ENCODE results near the gene NLN. TPM values are rescaled to one million over a fixed set of nuclear protein-coding genes. Genes with fewer than 3 reads are reported as not detected.

Gene NLN
- total and polyA plus RNA-seq, 9 donors: 10.2 to 19.6 (median 17.0) TPM

- DNase-seq: no peak
- no peaks in the 10 kb centered on the region for H3K9me3 ChIP-seq (replicated peaks; ENCODE audit: control insufficient read depth, low read depth, low read length)
- WGBS (ENCODE audit: insufficient coverage): no CpG with 5 or more reads among the region's 4 CpGs
These were observed 101.9 kb downstream of the NLN start for GRCh38 chr5:65823845-65824445.

GRCh38 chr5:65825408-65826328 lies 103.7 kb downstream of the NLN start:
- DNase-seq: no peak
- H3K36me3 ChIP-seq (ENCODE audit: control insufficient read depth, insufficient read depth, low read length): no peaks in the 10 kb centered on the region
- 40% methylated on average over 1 of the region's 5 CpGs for WGBS (ENCODE audit: insufficient coverage)

More at GRCh38 chr5:65823845-65824445, 101.9 kb downstream of the NLN start:
- H3K27ac ChIP-seq (ENCODE audit: low read length): no peak overlapping the region
- no peaks in the 10 kb centered on the region for H3K27me3 ChIP-seq (ENCODE audit: control insufficient read depth, insufficient read depth, low read length)
- H3K36me3 ChIP-seq (ENCODE audit: control insufficient read depth, insufficient read depth, low read length): no peaks in the 10 kb centered on the region
- no peaks in the 10 kb centered on the region for H3K4me1 ChIP-seq (ENCODE audit: control insufficient read depth, insufficient read depth, low read length)
- no peak overlapping the region for H3K4me3 ChIP-seq (ENCODE audit: low read length)

DNA sequence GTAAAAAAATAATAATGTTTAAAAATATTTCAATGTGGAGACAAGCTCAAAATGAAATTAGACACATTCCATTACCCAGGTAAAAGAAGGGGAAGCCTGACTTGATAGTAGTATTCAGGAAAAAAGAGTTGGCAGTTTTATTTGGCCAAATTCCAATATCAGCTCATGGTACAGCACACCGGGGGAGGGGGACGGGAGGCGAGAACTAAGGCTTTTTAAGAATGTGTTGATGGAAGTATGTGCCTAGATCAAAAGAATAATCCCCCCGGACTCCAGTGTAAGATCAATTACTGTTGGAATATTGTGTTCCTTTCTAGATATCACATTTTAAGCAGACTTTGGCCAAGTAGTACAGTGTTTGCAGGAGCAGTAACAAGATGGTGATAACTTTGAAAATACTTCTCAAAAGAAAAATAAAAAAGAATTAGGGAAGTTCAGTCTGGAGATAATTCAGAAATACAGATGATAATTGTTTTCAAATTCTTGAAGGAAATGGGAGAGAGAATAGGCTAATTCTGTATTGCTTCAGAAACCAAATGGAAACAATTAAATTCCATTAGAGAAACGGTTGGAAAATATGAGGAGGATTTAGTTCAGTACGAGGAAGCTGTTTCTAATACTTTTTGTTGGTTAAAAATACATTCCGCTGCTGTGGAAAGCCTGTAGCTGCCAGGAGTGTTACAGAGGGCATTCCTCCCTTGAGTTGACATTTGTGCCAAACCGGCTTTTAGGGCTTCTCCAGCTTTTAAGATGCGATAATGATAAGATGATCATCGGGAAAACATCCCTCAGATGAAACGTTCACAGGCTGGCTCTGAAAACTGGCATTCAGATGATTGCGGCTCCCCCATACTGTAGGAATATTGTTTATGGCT lies 106.3 kb downstream of the NLN start:
- DNase-seq: peak; percentile 73
- Histone ChIP-seq H3K9me3 (replicated peaks; ENCODE audit: control insufficient read depth, low read depth, low read length) (no peaks in the 10 kb centered on the region), H3K4me3 (ENCODE audit: low read length) (no peak overlapping the region), H3K36me3 (ENCODE audit: control insufficient read depth, insufficient read depth, low read length) (no peaks in the 10 kb centered on the region), H3K27me3 (ENCODE audit: control insufficient read depth, insufficient read depth, low read length) (no peaks in the 10 kb centered on the region), H3K27ac (ENCODE audit: low read length) (peak overlapping the region; percentile 31), H3K4me1 (ENCODE audit: control insufficient read depth, insufficient read depth, low read length) (no peaks in the 10 kb centered on the region)
- 21% methylated on average over 2 of the region's 12 CpGs for WGBS (ENCODE audit: insufficient coverage)

More at GRCh38 chr5:65825408-65826328, 103.7 kb downstream of the NLN start:
- no peaks in the 10 kb centered on the region for H3K27me3 ChIP-seq (ENCODE audit: control insufficient read depth, insufficient read depth, low read length)
- H3K4me3 ChIP-seq (ENCODE audit: low read length): no peak overlapping the region
- H3K9me3 ChIP-seq (replicated peaks; ENCODE audit: control insufficient read depth, low read depth, low read length): no peaks in the 10 kb centered on the region
- H3K27ac ChIP-seq (ENCODE audit: low read length): no peak overlapping the region
- H3K4me1 ChIP-seq (ENCODE audit: control insufficient read depth, insufficient read depth, low read length): no peaks in the 10 kb centered on the region

DNA sequence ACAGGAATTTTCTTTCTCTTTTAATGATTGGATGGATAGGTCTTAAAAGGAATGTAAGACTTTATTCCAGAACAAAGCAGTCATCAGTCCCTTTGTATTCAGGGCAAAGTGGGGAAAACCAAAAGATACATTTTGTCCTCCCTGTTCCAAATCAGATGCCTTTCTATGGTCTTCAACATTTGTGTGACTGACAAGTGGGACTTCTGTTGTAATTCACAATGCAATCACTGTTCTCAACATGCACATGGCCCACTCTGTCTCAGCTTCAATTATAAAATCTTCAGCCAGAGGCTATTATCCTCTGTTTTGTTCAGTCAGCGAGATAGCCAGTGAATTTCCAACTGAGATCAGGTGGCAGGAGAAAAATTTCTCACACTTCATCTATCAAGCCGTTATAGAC lies 108.9 kb downstream of the NLN start:
- H3K36me3 ChIP-seq (ENCODE audit: control insufficient read depth, insufficient read depth, low read length): no peaks in the 10 kb centered on the region
- no peaks in the 10 kb centered on the region for H3K27me3 ChIP-seq (ENCODE audit: control insufficient read depth, insufficient read depth, low read length)
- no peak overlapping the region for H3K27ac ChIP-seq (ENCODE audit: low read length)
- DNase-seq: no peak
- no CpG with 5 or more reads among the region's 2 CpGs for WGBS (ENCODE audit: insufficient coverage)
- H3K4me1 ChIP-seq (ENCODE audit: control insufficient read depth, insufficient read depth, low read length): no peaks in the 10 kb centered on the region
- no peaks in the 10 kb centered on the region for H3K9me3 ChIP-seq (replicated peaks; ENCODE audit: control insufficient read depth, low read depth, low read length)
- H3K4me3 ChIP-seq (ENCODE audit: low read length): no peak overlapping the region

GRCh38 chr5:65831276-65831675 lies 109.3 kb downstream of the NLN start:
- WGBS (ENCODE audit: insufficient coverage): 38% methylated on average over 1 of the region's 1 CpG
- Histone ChIP-seq H3K27ac (ENCODE audit: low read length) (no peak overlapping the region), H3K4me3 (ENCODE audit: low read length) (no peak overlapping the region), H3K4me1 (ENCODE audit: control insufficient read depth, insufficient read depth, low read length) (no peaks in the 10 kb centered on the region), H3K36me3 (ENCODE audit: control insufficient read depth, insufficient read depth, low read length) (no peaks in the 10 kb centered on the region), H3K9me3 (replicated peaks; ENCODE audit: control insufficient read depth, low read depth, low read length) (no peaks in the 10 kb centered on the region), H3K27me3 (ENCODE audit: control insufficient read depth, insufficient read depth, low read length) (no peaks in the 10 kb centered on the region)
- DNase-seq: no peak

DNA sequence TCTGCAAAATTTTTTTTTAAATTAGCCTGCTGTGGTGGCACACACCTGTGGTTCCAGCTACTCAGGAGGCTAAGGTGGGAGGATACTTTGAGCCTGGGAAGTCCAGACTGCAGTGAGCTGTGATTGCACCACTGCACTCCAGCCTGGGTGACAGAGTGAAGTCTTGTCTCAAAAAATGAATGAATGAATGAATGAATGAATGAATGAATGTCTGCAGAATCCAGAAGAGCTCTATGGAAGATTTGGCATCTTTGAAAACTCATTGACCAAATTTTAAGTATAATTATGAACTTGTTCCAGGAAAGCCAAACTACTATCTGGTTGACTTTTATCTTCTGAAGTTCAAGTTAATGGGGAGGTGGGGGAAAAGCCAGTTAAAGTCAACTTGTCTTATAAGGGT lies 110.1 kb downstream of the NLN start:
- no peaks in the 10 kb centered on the region for H3K36me3 ChIP-seq (ENCODE audit: control insufficient read depth, insufficient read depth, low read length)
- H3K27ac ChIP-seq (ENCODE audit: low read length): no peak overlapping the region
- no peak for DNase-seq
- no peaks in the 10 kb centered on the region for H3K9me3 ChIP-seq (replicated peaks; ENCODE audit: control insufficient read depth, low read depth, low read length)
- no peaks in the 10 kb centered on the region for H3K27me3 ChIP-seq (ENCODE audit: control insufficient read depth, insufficient read depth, low read length)
- no peaks in the 10 kb centered on the region for H3K4me1 ChIP-seq (ENCODE audit: control insufficient read depth, insufficient read depth, low read length)
- H3K4me3 ChIP-seq (ENCODE audit: low read length): no peak overlapping the region

- Histone ChIP-seq H3K36me3 (ENCODE audit: control insufficient read depth, insufficient read depth, low read length) (no peaks in the 10 kb centered on the region), H3K9me3 (replicated peaks; ENCODE audit: control insufficient read depth, low read depth, low read length) (no peaks in the 10 kb centered on the region), H3K27me3 (ENCODE audit: control insufficient read depth, insufficient read depth, low read length) (no peaks in the 10 kb centered on the region), H3K4me1 (ENCODE audit: control insufficient read depth, insufficient read depth, low read length) (no peaks in the 10 kb centered on the region), H3K4me3 (ENCODE audit: low read length) (no peak overlapping the region), H3K27ac (ENCODE audit: low read length) (no peak overlapping the region)
- WGBS (ENCODE audit: insufficient coverage): no CpG with 5 or more reads among the region's 2 CpGs
- no peak for DNase-seq
These were observed 110.7 kb downstream of the NLN start for GRCh38 chr5:65832603-65833228.

DNA sequence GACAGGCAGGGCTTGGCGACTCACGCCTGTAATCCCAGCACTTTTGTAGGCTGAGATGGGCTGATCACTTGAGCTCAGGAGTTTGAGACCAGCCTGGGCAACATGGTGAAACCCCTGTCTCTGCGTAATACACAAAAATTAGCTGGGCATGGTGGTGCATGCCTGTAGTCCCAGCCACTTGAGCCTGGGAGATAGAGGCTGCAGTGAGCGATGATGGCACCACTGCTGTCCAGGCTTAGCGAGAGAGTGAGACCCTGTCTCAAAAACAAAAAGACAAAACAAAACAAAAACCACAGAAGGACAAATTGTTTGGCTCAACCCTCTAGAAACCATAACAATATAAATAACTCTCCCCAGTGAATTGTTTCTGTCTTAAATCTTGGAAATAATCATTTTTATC lies 111.8 kb downstream of the NLN start:
- Histone ChIP-seq H3K9me3 (replicated peaks; ENCODE audit: control insufficient read depth, low read depth, low read length) (no peaks in the 10 kb centered on the region), H3K27me3 (ENCODE audit: control insufficient read depth, insufficient read depth, low read length) (no peaks in the 10 kb centered on the region), H3K27ac (ENCODE audit: low read length) (no peak overlapping the region), H3K4me3 (ENCODE audit: low read length) (no peak overlapping the region), H3K36me3 (ENCODE audit: control insufficient read depth, insufficient read depth, low read length) (no peaks in the 10 kb centered on the region), H3K4me1 (ENCODE audit: control insufficient read depth, insufficient read depth, low read length) (no peaks in the 10 kb centered on the region)
- DNase-seq: no peak
- WGBS (ENCODE audit: insufficient coverage): 75% methylated on average over 3 of the region's 5 CpGs

GRCh38 chr5:65834306-65834705 lies 112.3 kb downstream of the NLN start:
- Histone ChIP-seq H3K4me3 (ENCODE audit: low read length) (no peak overlapping the region), H3K9me3 (replicated peaks; ENCODE audit: control insufficient read depth, low read depth, low read length) (no peaks in the 10 kb centered on the region), H3K27ac (ENCODE audit: low read length) (no peak overlapping the region), H3K36me3 (ENCODE audit: control insufficient read depth, insufficient read depth, low read length) (no peaks in the 10 kb centered on the region), H3K4me1 (ENCODE audit: control insufficient read depth, insufficient read depth, low read length) (no peaks in the 10 kb centered on the region), H3K27me3 (ENCODE audit: control insufficient read depth, insufficient read depth, low read length) (no peaks in the 10 kb centered on the region)
- no CpG with 5 or more reads among the region's 1 CpG for WGBS (ENCODE audit: insufficient coverage)
- no peak for DNase-seq

All from muscle of leg (tissue), 11 donors.